HEK293 (cell line): ENCODE data around the gene SDS.
A peak's percentile ranks its signal among the peaks of the same experiment; 100 is the strongest.

Experiments
- CTCF ChIA-PET: fragments of 350-600 bp; formaldehyde crosslinking; extraction: SDS; loops from one replicate; lab custom pipeline; 2021; ENCODE audit warnings: antibody characterized with exemption; lab: Yijun Ruan, JAX
- POLR2A ChIA-PET: fragments of 300-600 bp; formaldehyde crosslinking; extraction: SDS; loops from one replicate; lab custom pipeline; 2020; ENCODE audit warnings: antibody characterized with exemption, inconsistent platforms; lab: Yijun Ruan, JAX
- H3K27ac ChIP-seq: fragments of 200-500 bp; sonication (Bioruptor generic); 2 replicates; pipeline ENCODE4 v1.5.1; 2014; ENCODE audit warnings: low read depth, low read length, control low read depth, inconsistent platforms; ENCODE audit errors: extremely low read depth
- H3K36me3 ChIP-seq, 2 experiments: fragments of 200-500 bp in 1 of 2; sonication (Bioruptor generic) in 1 of 2; 1 replicate in 1 of 2; 2 replicates in 1 of 2; pipeline ENCODE4 v1.5.1; 2014 to 2017; ENCODE audit warnings: inconsistent platforms in 2 of 2, low read length in 2 of 2; ENCODE audit not compliant: control insufficient read depth in 2 of 2, insufficient read depth in 1 of 2
- H3K4me1 ChIP-seq: fragments of 200-500 bp; sonication (Bioruptor generic); 2 replicates; pipeline ENCODE4 v1.5.1; 2014; ENCODE audit warnings: mild to moderate bottlenecking, low read length, inconsistent platforms; ENCODE audit not compliant: control insufficient read depth, insufficient read depth
- H3K4me3 ChIP-seq: 2 replicates; pipeline ENCODE4 v1.5.1; 2011; ENCODE audit warnings: low read depth, mild to moderate bottlenecking, control low read depth, low read length, moderate library complexity
- H3K9me3 ChIP-seq: fragments of 200-500 bp; sonication (Bioruptor generic); 2 replicates; pipeline ENCODE4 v1.5.1; 2014; ENCODE audit warnings: low read depth, low read length, inconsistent platforms; ENCODE audit not compliant: control insufficient read depth, insufficient read depth
- ATF2 ChIP-seq: fragments of 450-650 bp; formaldehyde crosslinking; IDR thresholded peaks from 2 replicates; pipeline ENCODE4 v1.5.1; 2016; ENCODE audit warnings: missing biosample characterization, missing genetic modification characterization, low read depth
- CTCF ChIP-seq: fragments of 450-650 bp; formaldehyde crosslinking; IDR thresholded peaks from 2 replicates; pipeline ENCODE4 v1.5.1; 2016; ENCODE audit warnings: missing biosample characterization, missing genetic modification characterization
- EGR2 ChIP-seq: fragments of 450-650 bp; formaldehyde crosslinking; IDR thresholded peaks from 2 replicates; pipeline ENCODE4 v1.5.1; 2016; ENCODE audit warnings: low read depth, missing biosample characterization, missing genetic modification characterization
- ELK4 ChIP-seq: IDR thresholded peaks from 2 replicates; pipeline ENCODE4 v1.6.1; 2011; ENCODE audit warnings: mild to moderate bottlenecking, low read depth, low read length, borderline replicate concordance
- MEIS1 ChIP-seq: sonication (generic); formaldehyde crosslinking; IDR thresholded peaks from 2 replicates; pipeline ENCODE4 v1.8.1; 2022; ENCODE audit warnings: missing genetic modification reagents, mild to moderate bottlenecking, borderline replicate concordance
- SETDB1 ChIP-seq: IDR thresholded peaks from one replicate; pipeline ENCODE4 v1.6.1; 2017; ENCODE audit warnings: mild to moderate bottlenecking, low read length, moderate library complexity, mixed read lengths; ENCODE audit not compliant: insufficient read length
- SP7 ChIP-seq: fragments of 450-650 bp; formaldehyde crosslinking; IDR thresholded peaks from 2 replicates; pipeline ENCODE4 v1.5.1; 2016; ENCODE audit warnings: missing biosample characterization, missing genetic modification characterization
- WT1 ChIP-seq: fragments of 450-650 bp; formaldehyde crosslinking; IDR thresholded peaks from 2 replicates; pipeline ENCODE4 v1.5.1; 2016; ENCODE audit warnings: missing biosample characterization, missing genetic modification characterization
- ZBTB21 ChIP-seq: fragments of 450-650 bp; formaldehyde crosslinking; IDR thresholded peaks from 2 replicates; pipeline ENCODE4 v1.5.1; 2017; ENCODE audit warnings: missing biosample characterization, missing genetic modification characterization
- ZFHX2 ChIP-seq: fragments of 450-650 bp; formaldehyde crosslinking; conservative IDR thresholded peaks from 2 replicates; pipeline ENCODE4 v1.5.1; 2016; ENCODE audit warnings: missing biosample characterization, missing genetic modification characterization
- ZIC2 ChIP-seq: fragments of 450-650 bp; formaldehyde crosslinking; IDR thresholded peaks from 2 replicates; pipeline ENCODE4 v1.5.1; 2016; ENCODE audit warnings: missing biosample characterization, missing genetic modification characterization
- ZNF140 ChIP-seq: fragments of 450-650 bp; formaldehyde crosslinking; IDR thresholded peaks from 2 replicates; pipeline ENCODE4 v1.5.1; 2016; ENCODE audit warnings: missing biosample characterization, missing genetic modification characterization
- ZNF324 ChIP-seq: fragments of 450-650 bp; formaldehyde crosslinking; IDR thresholded peaks from 2 replicates; pipeline ENCODE4 v1.5.1; 2016; ENCODE audit warnings: missing biosample characterization, missing genetic modification characterization
- ZNF394 ChIP-seq: fragments of 450-650 bp; formaldehyde crosslinking; IDR thresholded peaks from 2 replicates; pipeline ENCODE4 v1.5.1; 2016; ENCODE audit warnings: missing biosample characterization, missing genetic modification characterization, mild to moderate bottlenecking, moderate library complexity, borderline replicate concordance
- ZNF398 ChIP-seq: fragments of 450-650 bp; formaldehyde crosslinking; IDR thresholded peaks from 2 replicates; pipeline ENCODE4 v1.5.1; 2017; ENCODE audit warnings: missing biosample characterization, missing genetic modification characterization
- ZNF426 ChIP-seq: fragments of 450-650 bp; formaldehyde crosslinking; IDR thresholded peaks from 2 replicates; pipeline ENCODE4 v1.5.1; 2017; ENCODE audit warnings: missing biosample characterization, missing genetic modification characterization, mild to moderate bottlenecking, inconsistent platforms, moderate library complexity
- ZNF544 ChIP-seq: fragments of 450-650 bp; formaldehyde crosslinking; IDR thresholded peaks from 2 replicates; pipeline ENCODE4 v1.5.0; 2017; ENCODE audit warnings: missing biosample characterization, missing genetic modification characterization
- ZNF580 ChIP-seq: fragments of 450-650 bp; formaldehyde crosslinking; IDR thresholded peaks from 2 replicates; pipeline ENCODE4 v1.5.1; 2016; ENCODE audit warnings: missing biosample characterization, missing genetic modification characterization
- ZNF600 ChIP-seq: fragments of 450-650 bp; formaldehyde crosslinking; IDR thresholded peaks from 2 replicates; pipeline ENCODE4 v1.5.1; 2016; ENCODE audit warnings: missing biosample characterization, missing genetic modification characterization
- ZNF626 ChIP-seq: fragments of 450-650 bp; sonication (Bioruptor Pico); formaldehyde crosslinking; IDR thresholded peaks from 2 replicates; pipeline ENCODE4 v1.5.1; 2018; ENCODE audit warnings: missing biosample characterization, missing genetic modification characterization, inconsistent platforms
- ZNF654 ChIP-seq: fragments of 450-650 bp; formaldehyde crosslinking; IDR thresholded peaks from 2 replicates; pipeline ENCODE4 v1.5.1; 2016; ENCODE audit warnings: low read depth, missing biosample characterization, missing genetic modification characterization
- ZNF658 ChIP-seq: fragments of 450-650 bp; formaldehyde crosslinking; IDR thresholded peaks from 2 replicates; pipeline ENCODE4; 2016; ENCODE audit warnings: missing biosample characterization, missing genetic modification characterization
- ZNF670 ChIP-seq: fragments of 450-650 bp; formaldehyde crosslinking; IDR thresholded peaks from 2 replicates; pipeline ENCODE4 v1.5.1; 2016; ENCODE audit warnings: missing biosample characterization, missing genetic modification characterization, low read depth
- ZNF768 ChIP-seq: fragments of 450-650 bp; formaldehyde crosslinking; IDR thresholded peaks from 2 replicates; pipeline ENCODE4 v1.5.1; 2018; ENCODE audit warnings: missing biosample characterization, mild to moderate bottlenecking, missing genetic modification characterization
- ZNF776 ChIP-seq: fragments of 450-650 bp; formaldehyde crosslinking; IDR thresholded peaks from 2 replicates; pipeline ENCODE4 v1.5.0; 2017; ENCODE audit warnings: missing biosample characterization, missing genetic modification characterization, borderline replicate concordance
- ZNF785 ChIP-seq: fragments of 450-650 bp; formaldehyde crosslinking; IDR thresholded peaks from 2 replicates; pipeline ENCODE4 v1.5.1; 2016; ENCODE audit warnings: missing biosample characterization, missing genetic modification characterization
- ZSCAN16 ChIP-seq: fragments of 450-650 bp; formaldehyde crosslinking; IDR thresholded peaks from 2 replicates; pipeline ENCODE4 v1.5.1; 2016; ENCODE audit warnings: missing biosample characterization, missing genetic modification characterization

Gene SDS

DNA sequence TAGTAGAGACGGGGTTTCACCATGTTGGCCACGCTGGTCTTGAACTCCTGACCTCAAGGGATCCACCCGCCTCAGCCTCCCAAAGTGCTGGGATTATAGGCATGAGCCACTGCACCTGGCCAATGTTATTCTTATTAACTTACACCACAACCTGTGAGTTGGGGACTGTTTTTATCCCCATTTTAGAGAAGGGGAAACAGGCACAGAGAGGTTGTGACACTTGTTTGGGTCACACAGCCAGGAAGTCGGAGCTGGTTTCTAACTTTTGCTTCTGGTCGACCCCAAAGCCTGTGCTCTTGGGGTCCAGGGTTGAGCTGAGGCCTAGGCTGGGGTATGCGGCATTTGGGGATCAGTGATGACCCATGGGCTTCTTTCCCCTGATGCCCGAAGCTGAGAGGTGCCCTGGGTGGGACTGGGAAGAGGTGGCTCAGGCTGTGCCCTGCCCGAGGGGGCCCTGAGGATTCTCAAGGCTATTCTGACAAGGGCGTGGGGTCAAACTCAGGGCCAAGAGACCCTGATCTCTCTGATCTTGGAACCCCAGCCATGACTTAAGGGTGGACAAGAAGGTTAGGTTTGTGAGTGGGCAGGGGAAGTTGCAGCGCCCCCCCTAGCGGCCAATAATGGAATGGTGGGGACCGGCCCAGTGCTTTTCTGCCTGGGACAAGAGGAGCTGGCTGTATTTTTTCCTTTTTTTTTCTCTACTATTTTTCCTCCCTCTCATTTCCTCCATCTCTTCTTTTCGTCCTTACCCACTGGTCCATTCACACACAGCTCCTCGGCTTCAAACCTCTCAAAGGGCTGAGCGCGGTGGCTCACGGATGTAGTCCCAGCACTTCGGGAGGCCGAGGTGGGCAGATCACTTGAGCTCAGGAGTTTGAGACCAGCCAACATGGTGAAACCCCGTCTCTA is 21.5 kb upstream of the SDS start:
- POLR2A ChIA-PET, result interaction anchor here (0.5 to 0.8 kb wide), 3 partner anchors 9 to 90 kb away, joined by 3 read pairs; partner anchors contain the start of gene SLC8B1
- H3K9me3 ChIP-seq, result no peaks in the 10 kb centered on the region
- H3K27ac ChIP-seq, result no peak overlapping the region
- no peak overlapping the region for H3K4me3 ChIP-seq
- peaks cover 0 to 4% of the 10 kb centered on the region in 2 experiments; a peak in 1 of 3 replicates for H3K36me3 ChIP-seq
- TF ChIP-seq ZFHX2 (tag by site-specific recombination) (peak; percentile 29), ZNF654 (tag by site-specific recombination) (peak; percentile 75), ZNF140 (tag by site-specific recombination) (no peak), CTCF (tag by site-specific recombination) (peak; percentile 54), ZSCAN16 (no peak), ZNF768 (peak; percentile 97), ZNF580 (peak; percentile 68; the same call in 1 of the 2 replicates), EGR2 (peak; percentile 24; the same call in 1 of the 2 replicates)
- no peaks in the 10 kb centered on the region for H3K4me1 ChIP-seq
- CTCF ChIA-PET, result interaction anchor here (0.5 to 1.9 kb wide), 54 partner anchors 9 to 1495 kb away, joined by 3 to 21 read pairs (median 4); partner anchors contain the start of genes SDS and SLC8B1

- no peaks in the 10 kb centered on the region for H3K9me3 ChIP-seq
- ChIA-PET POLR2A (no interaction called here), CTCF (interaction anchor here (0.6 to 1.9 kb wide), 21 partner anchors 10 to 814 kb away, joined by 3 to 21 read pairs (median 5); no protein-coding TSS in a partner anchor)
- peaks cover 0 to 4% of the 10 kb centered on the region in 2 experiments; a peak in 1 of 3 replicates for H3K36me3 ChIP-seq
- no peaks in the 10 kb centered on the region for H3K4me1 ChIP-seq
- TF ChIP-seq ZNF658 (tag by site-specific recombination) (no peak), MEIS1 (CRISPR knock-in tag) (no peak), ZNF626 (tag by site-specific recombination) (no peak), ZBTB21 (no peak), ELK4 (no peak), ZNF768 (no peak), ZNF426 (tag by site-specific recombination) (no peak), ZNF544 (tag by site-specific recombination) (no peak), SETDB1 (no peak), ATF2 (tag by site-specific recombination) (no peak), ZNF776 (tag by site-specific recombination) (no peak), ZNF600 (tag by site-specific recombination) (no peak), WT1 (tag by site-specific recombination) (no peak), ZIC2 (tag by site-specific recombination) (no peak), ZNF670 (tag by site-specific recombination) (no peak), ZNF785 (tag by site-specific recombination) (no peak), SP7 (tag by site-specific recombination) (no peak), ZNF324 (tag by site-specific recombination) (no peak), ZNF398 (no peak), ZNF394 (tag by site-specific recombination) (no peak)
- H3K27ac ChIP-seq, result no peak overlapping the region
- no peak overlapping the region for H3K4me3 ChIP-seq
Observed at GRCh38 chr12:113424456-113424855, 20.8 kb upstream of the SDS start.
